ENCODE data around the gene RNF103. TPM values are rescaled to one million over a fixed set of nuclear protein-coding genes. Genes with fewer than 3 reads are reported as not detected.

The RNF103 gene
- total RNA-seq, 2 experiments from 2014 or later, result 10.3 to 10.8 TPM

- Mint-ChIP-seq H3K9me3 (no peaks in the 10 kb centered on the region), H3K4me1 (ENCODE audit: low read depth) (no peaks in the 10 kb centered on the region), H3K27ac (no peak overlapping the region), H3K4me3 (no peak overlapping the region), H3K27me3 (no peaks in the 10 kb centered on the region), H3K36me3 (ENCODE audit: low read depth) (no peaks in the 10 kb centered on the region)
- ChIA-PET POLR2A (no interaction called here), CTCF (no interaction called here)
- DNase-seq (no peak), ATAC-seq (no peak)
- intact Hi-C loops (cut with micrococcal nuclease), result no loop called here
- TF ChIP-seq CTCF (IDR thresholded peaks at IDR 0.05), result no peak
These were observed 45.7 kb downstream of the RNF103 start for GRCh38 chr2:86577817-86578456.

GRCh38 chr2:86570059-86570458, 53.6 kb downstream of the RNF103 start:
- no peaks in the 10 kb centered on the region for H3K27me3 Mint-ChIP-seq
- POLR2A ChIA-PET, result no interaction called here
- DNase-seq, result no peak
- H3K9me3 Mint-ChIP-seq, result no peaks in the 10 kb centered on the region
- CTCF ChIA-PET, result interaction anchor here (1.0 kb wide), 1 partner anchor 10 kb away, joined by 3 read pairs; no protein-coding TSS in a partner anchor
- H3K4me3 Mint-ChIP-seq, result no peak overlapping the region
- no peak for TF ChIP-seq CTCF (IDR thresholded peaks at IDR 0.05)
- H3K4me1 Mint-ChIP-seq (ENCODE audit: low read depth), result no peaks in the 10 kb centered on the region
- no peak overlapping the region for H3K27ac Mint-ChIP-seq
- intact Hi-C loops (cut with micrococcal nuclease), result no loop called here
- no peak for ATAC-seq
- no peaks in the 10 kb centered on the region for H3K36me3 Mint-ChIP-seq (ENCODE audit: low read depth)

- ChIA-PET CTCF (interaction anchor here (1.0 kb wide), 1 partner anchor 16 kb away, joined by 3 read pairs; no protein-coding TSS in a partner anchor), POLR2A (interaction anchor here (0.7 kb wide), 1 partner anchor 16 kb away, joined by 3 read pairs; no protein-coding TSS in a partner anchor)
- H3K4me3 Mint-ChIP-seq, result no peak overlapping the region
- intact Hi-C loops (cut with micrococcal nuclease), result no loop called here
- H3K9me3 Mint-ChIP-seq, result peaks cover 4% of the 10 kb centered on the region
- peaks cover 12% of the 10 kb centered on the region for H3K36me3 Mint-ChIP-seq (ENCODE audit: low read depth)
- no peak overlapping the region for H3K27ac Mint-ChIP-seq
- H3K27me3 Mint-ChIP-seq, result no peaks in the 10 kb centered on the region
- no peak for TF ChIP-seq CTCF (IDR thresholded peaks at IDR 0.05)
- no peak for ATAC-seq
- H3K4me1 Mint-ChIP-seq (ENCODE audit: low read depth), result peaks cover 14% of the 10 kb centered on the region
- DNase-seq, result no peak
These were observed 56.9 kb downstream of the RNF103 start for GRCh38 chr2:86566821-86567190.

- ATAC-seq (no peak), DNase-seq (no peak)
- Mint-ChIP-seq H3K4me3 (no peak overlapping the region), H3K36me3 (ENCODE audit: low read depth) (peaks cover 16% of the 10 kb centered on the region), H3K27ac (no peak overlapping the region), H3K4me1 (ENCODE audit: low read depth) (peaks cover 19% of the 10 kb centered on the region), H3K27me3 (no peaks in the 10 kb centered on the region), H3K9me3 (peaks cover 4% of the 10 kb centered on the region)
- TF ChIP-seq CTCF (IDR thresholded peaks at IDR 0.05), result no peak
- intact Hi-C loops (cut with micrococcal nuclease), result no loop called here
- POLR2A ChIA-PET, result interaction anchor here (0.7 kb wide), 1 partner anchor 16 kb away, joined by 3 read pairs; no protein-coding TSS in a partner anchor
- CTCF ChIA-PET, result interaction anchor here (1.0 kb wide), 1 partner anchor 16 kb away, joined by 3 read pairs; no protein-coding TSS in a partner anchor
These were observed 57.4 kb downstream of the RNF103 start for GRCh38 chr2:86566158-86566820.

- H3K27ac Mint-ChIP-seq, result peak overlapping the region; percentile 97
- H3K36me3 Mint-ChIP-seq (ENCODE audit: low read depth), result peaks cover 30% of the 10 kb centered on the region
- no peak for TF ChIP-seq CTCF (IDR thresholded peaks at IDR 0.05)
- H3K27me3 Mint-ChIP-seq, result no peaks in the 10 kb centered on the region
- ChIA-PET CTCF (interaction anchor here (0.8 kb wide), 1 partner anchor 59 kb away, joined by 3 read pairs; no protein-coding TSS in a partner anchor), POLR2A (interaction anchor here (0.7 to 2.2 kb wide), 3 partner anchors 12 to 59 kb away, joined by 3 to 12 read pairs (median 7); no protein-coding TSS in a partner anchor)
- DNase-seq (no peak), ATAC-seq (no peak)
- H3K4me3 Mint-ChIP-seq, result peak overlapping the region; percentile 97
- H3K9me3 Mint-ChIP-seq, result peaks cover 4% of the 10 kb centered on the region
- H3K4me1 Mint-ChIP-seq (ENCODE audit: low read depth), result peaks cover 38% of the 10 kb centered on the region
- intact Hi-C loops (cut with micrococcal nuclease), result loop anchor here (2.0 kb wide), 1 partner anchor 59 kb away; the partner anchor contains the start of gene RNF103
These were observed 60.0 kb downstream of the RNF103 start for GRCh38 chr2:86563650-86564061.

Data from activated CD8-positive, alpha-beta T cell treated with anti-CD3 and anti-CD28 coated beads for 36 hours (primary cell).